K562 (cell line): ENCODE data around the gene SLC39A3. TPM values are rescaled to one million over a fixed set of nuclear protein-coding genes. Genes with fewer than 3 reads are reported as not detected.

Source experiments
- BRD4 ChIP-seq: fragments of 200-600 bp; sonication (generic); IDR thresholded peaks from 2 replicates; pipeline ENCODE4 v1.6.1; 2017; ENCODE audit warnings: inconsistent platforms
- DPF2 ChIP-seq: fragments of 450-650 bp; IDR thresholded peaks from 2 replicates; pipeline ENCODE4 v1.6.1; 2016
- ESRRB ChIP-seq: fragments of 250-450 bp; sonication (Bioruptor Pico); IDR thresholded peaks from 2 replicates; pipeline ENCODE4 v1.5.0; 2020; ENCODE audit warnings: mild to moderate bottlenecking, moderate library complexity, borderline replicate concordance
- FOXP1 ChIP-seq: sonication (generic); formaldehyde crosslinking; IDR thresholded peaks from 2 replicates; pipeline ENCODE4 v1.8.0; 2022; ENCODE audit warnings: mild to moderate bottlenecking, missing genetic modification reagents
- HDAC3 ChIP-seq: fragments of 450-650 bp; IDR thresholded peaks from 2 replicates; pipeline ENCODE4 v1.6.1; 2018; ENCODE audit warnings: borderline replicate concordance, mild to moderate bottlenecking, moderate library complexity; ENCODE audit not compliant: partially characterized antibody
- ILK ChIP-seq: fragments of 450-650 bp; IDR thresholded peaks from 2 replicates; pipeline ENCODE4 v1.6.1; 2016; ENCODE audit warnings: missing genetic modification characterization, low read depth, mild to moderate bottlenecking, missing compliant biosample characterization, moderate library complexity, borderline replicate concordance
- TCF7L2 ChIP-seq: fragments of 150-350 bp; IDR thresholded peaks from 2 replicates; pipeline ENCODE4 v1.6.1; 2016; ENCODE audit warnings: low read depth, mild to moderate bottlenecking, low read length, moderate library complexity
- ZBTB40 ChIP-seq, 2 experiments: fragments of 450-650 bp in 1 of 2; sonication (generic) in 1 of 2; formaldehyde crosslinking in 1 of 2; IDR thresholded peaks; 2 replicates each; pipeline versions ENCODE4 v1.7.1 to v1.9.0; 2016 to 2022; ENCODE audit warnings: inconsistent platforms in 1 of 2, mild to moderate bottlenecking in 1 of 2, missing genetic modification reagents in 1 of 2
- ZKSCAN3 ChIP-seq: fragments of 250-450 bp; sonication (Bioruptor Pico); IDR thresholded peaks from 2 replicates; pipeline ENCODE4 v1.4.0; 2020
- ZNF436 ChIP-seq: fragments of 250-450, 450-650 bp; sonication (Bioruptor Pico); formaldehyde crosslinking; IDR thresholded peaks from 2 replicates; pipeline ENCODE4 v1.7.0; 2020; ENCODE audit warnings: mild to moderate bottlenecking
- ZNF586 ChIP-seq: fragments of 450-650 bp; formaldehyde crosslinking; conservative IDR thresholded peaks from 2 replicates; pipeline ENCODE4 v1.4.0; 2020; ENCODE audit warnings: mild to moderate bottlenecking, moderate library complexity
- polyA plus RNA-seq, 8 experiments: library from polyadenylated mRNA; depleted of rRNA in 4 of 8; stranded (reverse) in 5 of 8; unstranded in 3 of 8; fragments of >200 nt; fragmentation: Nextera tagmentation in 2 of 8; fragmentation: Illumina TruSeq in 1 of 8; extraction: Ambion mirVana in 2 of 8; extraction: Trizol in 1 of 8; gene quantifications; 2 replicates each; pipeline versions ENCODE4 v1.2.1 to v1.2.3, GENCODE V29; 2011 to 2014; ENCODE audit warnings: inconsistent platforms in 1 of 8, missing spikeins in 1 of 8
- total RNA-seq, 7 experiments: library from RNA; depleted of rRNA in 6 of 7; stranded (reverse); fragments of >200 nt in 6 of 7; fragmentation: Illumina TruSeq in 2 of 7; extraction: Trizol in 2 of 7; gene quantifications; 2 replicates each; pipeline versions ENCODE4 v1.2.1 to v1.2.3, GENCODE V29; 2011 to 2021; ENCODE audit warnings: low replicate concordance in 1 of 7
- TF ChIP-seq, protein P1 (sequence below): fragments of 250-450 bp; sonication (Bioruptor Pico); IDR thresholded peaks from 2 replicates; pipeline ENCODE4 v1.4.0; 2020; ENCODE audit warnings: mild to moderate bottlenecking, moderate library complexity
- TF ChIP-seq, protein P2 (sequence below): fragments of 250-450 bp; sonication (Bioruptor Pico); IDR thresholded peaks from 2 replicates; pipeline ENCODE4 v1.8.0; 2021; ENCODE audit warnings: moderate library complexity, mild to moderate bottlenecking, inconsistent platforms

Gene SLC39A3
- total and polyA plus RNA-seq, 9 of the 15 experiments (the other 6 are each of a cell fraction or from before 2014, with no cell fraction given) = 2.3 to 215 (median 127) TPM

DNA sequence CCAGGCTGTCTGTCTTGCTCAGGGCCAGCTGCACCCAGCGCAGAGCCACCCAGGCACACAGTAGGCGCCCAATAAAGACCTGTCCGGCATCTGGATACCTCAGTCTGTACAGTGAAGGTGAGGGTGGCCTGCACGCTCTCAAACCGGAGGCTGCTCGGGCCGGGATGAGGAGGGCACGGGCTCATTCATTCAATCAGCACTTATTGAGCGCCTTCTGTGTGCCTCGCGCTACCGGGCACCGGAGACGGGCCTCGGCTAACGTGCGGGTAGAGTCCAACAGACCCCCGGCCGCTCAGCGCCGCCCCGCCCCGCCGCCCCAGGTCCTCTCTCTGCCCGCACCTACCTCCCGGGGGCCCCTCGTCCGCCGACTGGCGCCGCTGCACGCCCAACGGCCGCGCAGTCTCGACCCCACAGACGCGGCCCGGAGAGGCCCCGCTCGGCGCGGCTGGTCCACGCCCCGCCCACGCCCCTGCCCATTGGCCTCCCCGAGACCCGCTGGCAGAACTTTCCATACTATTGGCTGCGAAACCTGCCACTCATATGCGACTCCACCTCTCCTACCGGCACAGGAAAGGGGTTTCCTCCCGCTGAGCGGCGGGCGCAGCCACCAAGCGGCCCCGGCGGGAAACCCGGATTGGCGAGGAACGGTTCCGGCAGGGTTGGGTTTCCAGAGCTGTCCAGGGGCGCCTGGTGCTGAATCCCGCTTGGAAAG lies at the start of gene SLC39A3 (continued):
- TF ChIP-seq ZBTB40 (IDR thresholded peaks at IDR 0.05) (peak; percentile 99), ZBTB40 (CRISPR knock-in tag; IDR thresholded peaks at IDR 0.05) (no peak), DPF2 (0 out of 2 replicates have a peak, but pooled peaks have one; percentile 34), ZNF586 (CRISPR knock-in tag) (no peak), FOXP1 (CRISPR knock-in tag) (peak; percentile 98), ESRRB (CRISPR knock-in tag) (no peak), BRD4 (0 out of 2 replicates have a peak, but pooled peaks have one; percentile 55), ILK (tag) (no peak), HDAC3 (peak; percentile 21), TCF7L2 (no peak), ZNF436 (CRISPR knock-in tag) (no peak), ZKSCAN3 (CRISPR knock-in tag) (no peak)
- TF ChIP-seq, protein P1, sequence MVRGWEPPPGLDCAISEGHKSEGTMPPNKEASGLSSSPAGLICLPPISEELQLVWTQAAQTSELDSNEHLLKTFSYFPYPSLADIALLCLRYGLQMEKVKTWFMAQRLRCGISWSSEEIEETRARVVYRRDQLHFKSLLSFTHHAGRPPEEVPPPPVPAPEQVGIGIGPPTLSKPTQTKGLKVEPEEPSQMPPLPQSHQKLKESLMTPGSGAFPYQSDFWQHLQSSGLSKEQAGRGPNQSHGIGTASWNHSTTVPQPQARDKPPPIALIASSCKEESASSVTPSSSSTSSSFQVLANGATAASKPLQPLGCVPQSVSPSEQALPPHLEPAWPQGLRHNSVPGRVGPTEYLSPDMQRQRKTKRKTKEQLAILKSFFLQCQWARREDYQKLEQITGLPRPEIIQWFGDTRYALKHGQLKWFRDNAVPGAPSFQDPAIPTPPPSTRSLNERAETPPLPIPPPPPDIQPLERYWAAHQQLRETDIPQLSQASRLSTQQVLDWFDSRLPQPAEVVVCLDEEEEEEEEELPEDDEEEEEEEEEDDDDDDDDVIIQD = no peak
- TF ChIP-seq, protein P2, sequence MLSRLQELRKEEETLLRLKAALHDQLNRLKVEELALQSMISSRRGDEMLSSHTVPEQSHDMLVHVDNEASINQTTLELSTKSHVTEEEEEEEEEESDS (CRISPR knock-in tag) = no peak
